Gastroesophageal sphincter (tissue), 4 donors: ENCODE data around the gene C10orf90. TPM values are rescaled to one million over a fixed set of nuclear protein-coding genes. Genes with fewer than 3 reads are reported as not detected.

Source experiments
- ATAC-seq: fragments of 150-250 bp; one replicate; pipeline ENCODE4 v1.9.1; 2016; ENCODE audit warnings: mild to moderate bottlenecking, moderate library complexity
- H3K27ac ChIP-seq, 4 donors: fragments of 200-600 bp; sonication (generic) in 3 of 4; 1 replicate in 3 of 4; 2 replicates in 1 of 4; pipeline ENCODE4 v1.5.1; 2016 to 2019
- H3K27me3 ChIP-seq: fragments of 200-600 bp; sonication (generic); one replicate; pipeline ENCODE4 v1.5.1; 2019
- H3K36me3 ChIP-seq, 2 donors: fragments of 200-600 bp; sonication (generic); one replicate each; pipeline ENCODE4 v1.5.1; 2019; ENCODE audit warnings: control low read depth in 1 of 2
- H3K4me1 ChIP-seq, 3 donors: fragments of 200-600 bp; sonication (generic); 1 replicate in 2 of 3; 2 replicates in 1 of 3; pipeline ENCODE4 v1.5.1; 2016 to 2019; ENCODE audit warnings: control low read depth in 2 of 3
- H3K4me3 ChIP-seq, 2 donors: fragments of 200-600 bp; sonication (generic); one replicate each; pipeline ENCODE4 v1.5.1; 2019; ENCODE audit warnings: mild to moderate bottlenecking in 1 of 2, moderate library complexity in 1 of 2
- H3K9me3 ChIP-seq, 3 donors: fragments of 200-600 bp; sonication (generic); one replicate each; pipeline ENCODE4 v1.5.1; 2017 to 2019; ENCODE audit warnings: control low read depth in 2 of 3
- CTCF ChIP-seq, 4 experiments: fragments of 200-600 bp in 2 of 4; fragments of 450-650 bp in 2 of 4; sonication (generic) in 1 of 4; IDR thresholded peaks; one replicate each; pipeline ENCODE4 v1.5.1; 2017 to 2019; ENCODE audit warnings: antibody characterized with exemption in 4 of 4, mild to moderate bottlenecking in 2 of 4, moderate library complexity in 2 of 4
- EP300 ChIP-seq: sonication (generic); formaldehyde crosslinking; IDR thresholded peaks from one replicate; pipeline ENCODE4 v1.6.1; 2017; ENCODE audit warnings: antibody characterized with exemption, mild to moderate bottlenecking
- POLR2A ChIP-seq, 2 donors: fragments of 450-650 bp; IDR thresholded peaks; one replicate each; pipeline ENCODE4 v1.6.1; 2017; ENCODE audit warnings: antibody characterized with exemption in 2 of 2, mild to moderate bottlenecking in 2 of 2, moderate library complexity in 1 of 2
- POLR2AphosphoS5 ChIP-seq: sonication (generic); formaldehyde crosslinking; IDR thresholded peaks from one replicate; pipeline ENCODE4 v1.6.1; 2017; ENCODE audit warnings: antibody characterized with exemption
- WGBS, 2 donors: methylation state at CpG; one replicate each; pipeline ENCODE4 v1.1.5; 2018; ENCODE audit warnings: low coverage in 1 of 2; 5-methylcytosine and 5-hydroxymethylcytosine counted together
- total RNA-seq, 4 donors: library from RNA; depleted of rRNA; stranded (reverse); fragments of >200 nt; gene quantifications; one replicate each; pipeline ENCODE4 v1.1.0, GENCODE V29; 2016

C10orf90 gene
- total RNA-seq, 4 donors from 2014 or later = not detected

GRCh38 chr10:126674741-126675515, 4.4 kb upstream of the C10orf90 start:
- Histone ChIP-seq H3K4me3 (no peak overlapping the region), H3K27ac (no peak overlapping the region), H3K9me3 (no peaks in the 10 kb centered on the region), H3K27me3 (peaks cover 3% of the 10 kb centered on the region), H3K4me1 (no peaks in the 10 kb centered on the region), H3K36me3 (no peaks in the 10 kb centered on the region)
- ATAC-seq = no peak
- WGBS, 2 donors = 50 to 83% methylated on average over 2 to 6 of the region's 6 CpGs
- TF ChIP-seq CTCF (IDR thresholded peaks at IDR 0.05) = no peak
- no peak for TF ChIP-seq EP300
- TF ChIP-seq POLR2AphosphoS5 = no peak
- TF ChIP-seq POLR2A (IDR thresholded peaks at IDR 0.05) = no peak

GRCh38 chr10:126673565-126673964, 3.1 kb upstream of the C10orf90 start:
- no peaks in the 10 kb centered on the region for H3K36me3 ChIP-seq
- H3K9me3 ChIP-seq = no peaks in the 10 kb centered on the region
- peaks cover 3% of the 10 kb centered on the region for H3K27me3 ChIP-seq
- no peaks in the 10 kb centered on the region for H3K4me1 ChIP-seq
- 83% methylated on average over 3 of the region's 3 CpGs; no CpG with 5 or more reads in 1 of the 2 donors for WGBS, 2 donors
- H3K27ac ChIP-seq = no peak overlapping the region
- no peak for ATAC-seq
- no peak for TF ChIP-seq POLR2A (IDR thresholded peaks at IDR 0.05)
- TF ChIP-seq POLR2AphosphoS5 = no peak
- no peak overlapping the region for H3K4me3 ChIP-seq

- Histone ChIP-seq H3K36me3 (no peaks in the 10 kb centered on the region), H3K4me3 (no peak overlapping the region), H3K9me3 (no peaks in the 10 kb centered on the region), H3K27ac (no peak overlapping the region), H3K4me1 (no peaks in the 10 kb centered on the region), H3K27me3 (peaks cover 3% of the 10 kb centered on the region)
- 56% methylated on average over 3 of the region's 3 CpGs; no CpG with 5 or more reads in 1 of the 2 donors for whole genome bisulfite sequencing, 2 donors
- ATAC-seq = no peak
- TF ChIP-seq POLR2A (IDR thresholded peaks at IDR 0.05) = no peak
- no peak for TF ChIP-seq CTCF (IDR thresholded peaks at IDR 0.05)
- no peak for TF ChIP-seq EP300
- no peak for TF ChIP-seq POLR2AphosphoS5
These were observed 996 bp upstream of the C10orf90 start for GRCh38 chr10:126671402-126671975.

GRCh38 chr10:126670895-126671261, 385 bp upstream of the C10orf90 start:
- WGBS, 2 donors = 40 to 46% methylated on average over 1 to 7 of the region's 7 CpGs

GRCh38 chr10:126669168-126669567, 1.3 kb downstream of the C10orf90 start:
- Histone ChIP-seq H3K4me1 (no peaks in the 10 kb centered on the region), H3K9me3 (no peaks in the 10 kb centered on the region), H3K27ac (no peak overlapping the region), H3K27me3 (peaks cover 7% of the 10 kb centered on the region), H3K4me3 (no peak overlapping the region), H3K36me3 (no peaks in the 10 kb centered on the region)
- TF ChIP-seq CTCF (IDR thresholded peaks at IDR 0.05) (no peak), EP300 (no peak), POLR2AphosphoS5 (no peak), POLR2A (IDR thresholded peaks at IDR 0.05) (no peak)
- ATAC-seq = no peak
- 13 to 69% methylated on average over 2 to 3 of the region's 3 CpGs for WGBS, 2 donors

More at GRCh38 chr10:126670895-126671261, 385 bp upstream of the C10orf90 start:
- peaks cover 3% of the 10 kb centered on the region for H3K27me3 ChIP-seq
- no peaks in the 10 kb centered on the region for H3K4me1 ChIP-seq
- TF ChIP-seq POLR2AphosphoS5 (no peak), POLR2A (IDR thresholded peaks at IDR 0.05) (no peak), CTCF (IDR thresholded peaks at IDR 0.05) (no peak), EP300 (no peak)
- H3K36me3 ChIP-seq = no peaks in the 10 kb centered on the region
- no peaks in the 10 kb centered on the region for H3K9me3 ChIP-seq
- no peak for ATAC-seq
- H3K4me3 ChIP-seq = no peak overlapping the region
- no peak overlapping the region for H3K27ac ChIP-seq
